ENCODE results near the gene EPHB4. TPM values are rescaled to one million over a fixed set of nuclear protein-coding genes. Genes with fewer than 3 reads are reported as not detected.

Gene EPHB4
- total and polyA plus RNA-seq, 2 of the 8 experiments (the other 6 are each of a cell fraction or from before 2014, with no cell fraction given): 85.0 to 113 TPM

- no peak overlapping the region for H2BK120ac ChIP-seq (replicated peaks; ENCODE audit: low read depth, low read length)
- WGBS, 2 experiments (ENCODE audit: extremely low coverage in 1 of 2, insufficient coverage in 1 of 2, insufficient read length in 1 of 2, insufficient replicate concordance in 2 of 2, low coverage in 1 of 2, low lambda C conversion rate in 2 of 2, missing lambda C conversion rate in 1 of 2): 21% methylated on average over 17 of the region's 17 CpGs; no CpG with 5 or more reads in 1 of the 2 experiments
- peaks cover 7 to 38% of the 10 kb centered on the region in 2 experiments for H3K79me2 ChIP-seq (ENCODE audit: control insufficient read depth in 1 of 2, insufficient read depth in 2 of 2, low read length in 2 of 2)
- peak overlapping the region; percentile 44; the same call in 1 of the 2 replicates for H2BK12ac ChIP-seq (ENCODE audit: low read depth, low read length)
- H2BK5ac ChIP-seq (ENCODE audit: low read depth, low read length): peak overlapping the region; percentile 69
- ChIA-PET CTCF (ENCODE audit: partially characterized antibody) (interaction anchor here (0.6 to 5.2 kb wide), 13 partner anchors 10 to 581 kb away, joined by 3 to 48 read pairs (median 3); partner anchors contain the start of genes POP7 and SLC12A9), POLR2A (ENCODE audit: partially characterized antibody) (interaction anchor here (0.6 to 6.5 kb wide), 11 partner anchors 10 to 357 kb away, joined by 3 to 76 read pairs (median 5); partner anchors contain the start of genes POP7, SLC12A9 and SRRT)
- H3K4me1 ChIP-seq (replicated peaks in 1 of 4; ENCODE audit: control insufficient read depth in 3 of 4, insufficient read depth in 4 of 4, low read length in 3 of 4): peaks cover 0 to 13% (median 10%) of the 10 kb centered on the region in 4 experiments; a peak in 6 of 7 replicates
- no peak overlapping the region for H4K5ac ChIP-seq (ENCODE audit: insufficient read length, low read depth, low read length)
- DNase-seq (ENCODE audit: low read depth in 1 of 2, low spot score in 2 of 2) (peak in 1 of 2 experiments; percentile 52), FAIRE-seq (no peak)
- peaks cover 15% of the 10 kb centered on the region for H3K23me2 ChIP-seq (ENCODE audit: low read depth, low read length)
- H3K36me3 ChIP-seq (ENCODE audit: control insufficient read depth in 2 of 4, insufficient read depth in 4 of 4, low read length in 3 of 4): peaks cover 15 to 28% (median 26%) of the 10 kb centered on the region in 4 experiments; a peak in 7 of 8 replicates
- peak overlapping the region; percentile 64 to 93 (median 78) for H3K9ac ChIP-seq (replicated peaks in 1 of 4; ENCODE audit: extremely low read depth in 1 of 4, low read depth in 3 of 4, low read length in 3 of 4)
- H3K18ac ChIP-seq (ENCODE audit: extremely low read depth, low read length): peak overlapping the region; percentile 25
- H3K4me2 ChIP-seq (ENCODE audit: insufficient read depth in 1 of 2, low read depth in 2 of 2, low read length in 2 of 2): peak overlapping the region; percentile 90 to 92
- no peak overlapping the region for H2BK20ac ChIP-seq (ENCODE audit: low read length)
- peak overlapping the region; percentile 88 to 100 (median 92) for H3K4me3 ChIP-seq (ENCODE audit: extremely low read depth in 1 of 4, insufficient read depth in 2 of 4, low read depth in 3 of 4, low read length in 4 of 4)
- no peak overlapping the region for H2BK15ac ChIP-seq (ENCODE audit: low read length)
- H3K14ac ChIP-seq (ENCODE audit: insufficient read length): peak overlapping the region; percentile 50
- no peak overlapping the region for H2AFZ ChIP-seq (ENCODE audit: low read length)
- H3K9me3 ChIP-seq (ENCODE audit: insufficient read depth in 2 of 2, low read depth in 1 of 2, low read length in 1 of 2): no peaks in the 10 kb centered on the region
- peaks cover 14 to 25% of the 10 kb centered on the region in 2 experiments for H4K20me1 ChIP-seq (replicated peaks in 1 of 2; ENCODE audit: control insufficient read depth in 1 of 2, insufficient read depth in 2 of 2, low read length in 2 of 2)
- H4K8ac ChIP-seq (ENCODE audit: extremely low read depth, insufficient read depth, low read length): no peak overlapping the region; the same call in 1 of the 2 replicates
- H2AK5ac ChIP-seq (ENCODE audit: low read depth, low read length): peak overlapping the region; percentile 85; the same call in 1 of the 2 replicates
- H3K23ac ChIP-seq (ENCODE audit: insufficient read length): no peak overlapping the region
- H3K79me1 ChIP-seq (ENCODE audit: low read depth, low read length): peaks cover 5% of the 10 kb centered on the region; the same call in 1 of the 2 replicates
- no peaks in the 10 kb centered on the region for H3K27me3 ChIP-seq (replicated peaks in 1 of 4; ENCODE audit: control insufficient read depth in 3 of 4, extremely low read depth in 1 of 4, insufficient read depth in 3 of 4, low read length in 3 of 4)
- no peak overlapping the region for H4K91ac ChIP-seq (replicated peaks; ENCODE audit: insufficient read length, low read length)
- no peak overlapping the region for H3K4ac ChIP-seq (replicated peaks; ENCODE audit: insufficient read length, low read depth, low read length)
- H3K27ac ChIP-seq (ENCODE audit: low read depth, low read length): no peak overlapping the region
- no peak overlapping the region for H3K56ac ChIP-seq (replicated peaks; ENCODE audit: insufficient read length, low read depth, low read length)
- TF ChIP-seq BRCA1 (IDR thresholded peaks at IDR 0.05; ENCODE audit: low read depth, low read length): peak; percentile 12; the same call in 1 of the 2 replicates
- TF ChIP-seq CEBPB (IDR thresholded peaks at IDR 0.05; ENCODE audit: low read depth, low read length): no peak
- TF ChIP-seq USF2 (IDR thresholded peaks at IDR 0.05; ENCODE audit: low read length): no peak
- no peak; the same call in 1 of the 2 replicates for TF ChIP-seq POLR2AphosphoS5 (IDR thresholded peaks at IDR 0.05; ENCODE audit: low read depth, low read length)
- no peak for TF ChIP-seq SIRT6 (IDR thresholded peaks at IDR 0.05; ENCODE audit: low read length)
- no peak for TF ChIP-seq EZH2 (IDR thresholded peaks at IDR 0.05; ENCODE audit: low read depth, low read length, severe bottlenecking)
- TF ChIP-seq GTF2F1 (IDR thresholded peaks at IDR 0.05; ENCODE audit: borderline replicate concordance, low read depth, low read length): no peak
- no peak for TF ChIP-seq GABPA (IDR thresholded peaks at IDR 0.05; ENCODE audit: borderline replicate concordance, insufficient read depth, low read length)
- TF ChIP-seq TAF1 (IDR thresholded peaks at IDR 0.05; ENCODE audit: low read depth, low read length): 0 out of 2 replicates have a peak, but pooled peaks have one; percentile 8
- TF ChIP-seq RBBP5 (IDR thresholded peaks at IDR 0.05; ENCODE audit: borderline replicate concordance, low read depth, low read length): no peak
Measured at GRCh38 chr7:100825751-100826513, 1.4 kb downstream of the EPHB4 start.

Measured in H1 (cell line).